Measurements from ENCODE around the gene TRIM47. TPM values are rescaled to one million over a fixed set of nuclear protein-coding genes. Genes with fewer than 3 reads are reported as not detected.

The TRIM47 gene
- total RNA-seq, 1 experiment from 2014 or later: 86.7 TPM

DNA sequence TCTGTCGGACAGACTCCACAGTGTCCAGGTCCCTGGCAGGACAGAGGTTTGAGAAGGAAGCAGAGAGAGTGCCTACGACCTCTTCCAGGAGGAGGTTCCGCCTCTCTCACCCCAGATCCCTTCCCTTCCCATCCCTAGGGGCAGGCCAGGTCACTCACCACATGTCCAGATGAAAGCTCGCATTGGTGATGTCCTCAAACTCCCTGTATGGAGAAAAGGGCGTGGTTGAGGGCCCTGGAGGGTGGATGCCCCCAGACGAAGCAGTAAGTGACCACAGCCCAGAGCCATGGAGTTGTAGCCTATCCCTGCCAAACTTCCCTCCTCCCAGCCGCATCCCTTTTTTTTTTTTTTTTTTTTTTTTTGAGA lies 37.6 kb downstream of the TRIM47 start:
- intact Hi-C loops (cut with micrococcal nuclease): no loop called here
- RAD21 ChIA-PET (ENCODE audit: low non-redundant PET in 1 of 2, low total read pairs in 2 of 2, uncharacterized antibody in 2 of 2, unreplicated experiment in 2 of 2): interaction anchor here in 1 of 2 experiments (0.7 kb wide), 2 partner anchors 15 to 60 kb away, joined by 3 to 4 read pairs; no protein-coding TSS in a partner anchor
- POLR2A ChIA-PET: interaction anchor here (0.6 to 2.1 kb wide), 4 partner anchors 9 to 61 kb away, joined by 3 to 7 read pairs (median 4); no protein-coding TSS in a partner anchor
- Histone ChIP-seq H3K36me3 (ENCODE audit: control insufficient read depth in 1 of 2, insufficient read depth in 2 of 2, low read length in 2 of 2) (no peaks in the 10 kb centered on the region), H3K4me2 (ENCODE audit: low read length) (no peak overlapping the region), H3K27me3 (ENCODE audit: insufficient read depth, low read length) (no peaks in the 10 kb centered on the region), H3K27ac (ENCODE audit: low read depth, low read length) (no peak overlapping the region), H3K4me1 (ENCODE audit: control insufficient read depth in 1 of 2, insufficient read depth in 2 of 2, low read length in 2 of 2) (peaks cover 18 to 35% of the 10 kb centered on the region in 2 experiments), H3K79me2 (ENCODE audit: insufficient read depth, low read length) (no peaks in the 10 kb centered on the region), H3K9me2 (ENCODE audit: insufficient read depth) (no peaks in the 10 kb centered on the region), H3K4me3 (replicated peaks in 1 of 2; ENCODE audit: low read depth in 1 of 2, low read length in 2 of 2) (no peak overlapping the region), H2AFZ (ENCODE audit: low read depth, low read length, poor library complexity, severe bottlenecking) (no peak overlapping the region), H3K9ac (ENCODE audit: low read length) (no peak overlapping the region), H4K20me1 (ENCODE audit: insufficient read depth) (no peaks in the 10 kb centered on the region), H3K9me3 (ENCODE audit: control insufficient read depth in 1 of 2, insufficient read depth in 1 of 2, low read depth in 1 of 2, low read length in 2 of 2) (no peaks in the 10 kb centered on the region)
- DNase-seq (ENCODE audit: low read depth, low spot score): no peak
- no TSS peak for BruUV-seq (replicated peaks)
- CTCF ChIA-PET: interaction anchor here (0.7 to 3.2 kb wide), 3 partner anchors 11 to 68 kb away, joined by 3 to 12 read pairs (median 6); no protein-coding TSS in a partner anchor
- TF ChIP-seq EGR1 (IDR thresholded peaks at IDR 0.05; ENCODE audit: low read depth) (no peak), RAD21 (IDR thresholded peaks at IDR 0.05; ENCODE audit: low read depth) (no peak), EZH2 (IDR thresholded peaks at IDR 0.05) (no peak), ZFX (IDR thresholded peaks at IDR 0.05) (no peak), YY1 (IDR thresholded peaks at IDR 0.05; ENCODE audit: extremely low read depth, insufficient replicate concordance, low read depth, low read length) (no peak), SIN3A (IDR thresholded peaks at IDR 0.05; ENCODE audit: low read depth) (no peak), POLR2A (IDR thresholded peaks at IDR 0.05; ENCODE audit: borderline replicate concordance, extremely low read depth, insufficient read depth, insufficient read length) (no peak)
- TF ChIP-seq, protein P1, sequence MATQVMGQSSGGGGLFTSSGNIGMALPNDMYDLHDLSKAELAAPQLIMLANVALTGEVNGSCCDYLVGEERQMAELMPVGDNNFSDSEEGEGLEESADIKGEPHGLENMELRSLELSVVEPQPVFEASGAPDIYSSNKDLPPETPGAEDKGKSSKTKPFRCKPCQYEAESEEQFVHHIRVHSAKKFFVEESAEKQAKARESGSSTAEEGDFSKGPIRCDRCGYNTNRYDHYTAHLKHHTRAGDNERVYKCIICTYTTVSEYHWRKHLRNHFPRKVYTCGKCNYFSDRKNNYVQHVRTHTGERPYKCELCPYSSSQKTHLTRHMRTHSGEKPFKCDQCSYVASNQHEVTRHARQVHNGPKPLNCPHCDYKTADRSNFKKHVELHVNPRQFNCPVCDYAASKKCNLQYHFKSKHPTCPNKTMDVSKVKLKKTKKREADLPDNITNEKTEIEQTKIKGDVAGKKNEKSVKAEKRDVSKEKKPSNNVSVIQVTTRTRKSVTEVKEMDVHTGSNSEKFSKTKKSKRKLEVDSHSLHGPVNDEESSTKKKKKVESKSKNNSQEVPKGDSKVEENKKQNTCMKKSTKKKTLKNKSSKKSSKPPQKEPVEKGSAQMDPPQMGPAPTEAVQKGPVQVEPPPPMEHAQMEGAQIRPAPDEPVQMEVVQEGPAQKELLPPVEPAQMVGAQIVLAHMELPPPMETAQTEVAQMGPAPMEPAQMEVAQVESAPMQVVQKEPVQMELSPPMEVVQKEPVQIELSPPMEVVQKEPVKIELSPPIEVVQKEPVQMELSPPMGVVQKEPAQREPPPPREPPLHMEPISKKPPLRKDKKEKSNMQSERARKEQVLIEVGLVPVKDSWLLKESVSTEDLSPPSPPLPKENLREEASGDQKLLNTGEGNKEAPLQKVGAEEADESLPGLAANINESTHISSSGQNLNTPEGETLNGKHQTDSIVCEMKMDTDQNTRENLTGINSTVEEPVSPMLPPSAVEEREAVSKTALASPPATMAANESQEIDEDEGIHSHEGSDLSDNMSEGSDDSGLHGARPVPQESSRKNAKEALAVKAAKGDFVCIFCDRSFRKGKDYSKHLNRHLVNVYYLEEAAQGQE (IDR thresholded peaks at IDR 0.05; ENCODE audit: low read depth): no peak
- ATAC-seq: no peak

Data from HCT116 (cell line).